ENCODE results near the gene RFX1. TPM values are rescaled to one million over a fixed set of nuclear protein-coding genes. Genes with fewer than 3 reads are reported as not detected.

Gene RFX1
- total RNA-seq, 1 donor from 2014 or later = 3.3 TPM

GRCh38 chr19:14006766-14007562, 844 bp upstream of the RFX1 start:
- H3K27ac ChIP-seq = peak overlapping the region; percentile 96 to 100
- no peaks in the 10 kb centered on the region for H3K27me3 ChIP-seq
- TF ChIP-seq CTCF (IDR thresholded peaks at IDR 0.05) = peak in 1 of 3 experiments; percentile 16
- intact Hi-C loops (cut with DNase I) = loop anchor here (1.0 to 10.0 kb wide), 8 partner anchors 55 to 1212 kb away; partner anchors contain the start of genes ASF1B, BRME1, CALR and CC2D1A
- no peaks in the 10 kb centered on the region for H3K36me3 ChIP-seq
- no peaks in the 10 kb centered on the region for H3K9me3 ChIP-seq
- peak overlapping the region; percentile 76 to 88 for H3K4me3 ChIP-seq
- no peak for DNase-seq (ENCODE audit: low spot score in 2 of 2)
- peaks cover 16 to 23% of the 10 kb centered on the region in 2 donors for H3K4me1 ChIP-seq

- TF ChIP-seq CTCF (IDR thresholded peaks at IDR 0.05) = no peak
- Histone ChIP-seq H3K9me3 (no peaks in the 10 kb centered on the region), H3K27me3 (no peaks in the 10 kb centered on the region), H3K4me1 (peaks cover 16 to 23% of the 10 kb centered on the region in 2 donors), H3K27ac (peak overlapping the region; percentile 100), H3K4me3 (peak overlapping the region; percentile 99 to 100), H3K36me3 (no peaks in the 10 kb centered on the region)
- intact Hi-C loops (cut with DNase I) = loop anchor here (1.0 to 10.0 kb wide), 10 partner anchors 27 to 1211 kb away; partner anchors contain the start of genes ASF1B, BRME1, CALR and CC2D1A
- DNase-seq (ENCODE audit: low spot score in 2 of 2) = peak; percentile 66 to 94
These were observed 603 bp downstream of the RFX1 start for GRCh38 chr19:14005349-14006084.

GRCh38 chr19:14004619-14005348, 1.3 kb downstream of the RFX1 start:
- intact Hi-C loops (cut with DNase I) = loop anchor here (2.0 to 10.0 kb wide), 7 partner anchors 26 to 1210 kb away; partner anchors contain the start of genes CALR, FARSA, IER2 and JUNB
- H3K4me3 ChIP-seq = peak overlapping the region; percentile 99 to 100
- peak overlapping the region; percentile 100 for H3K27ac ChIP-seq
- no peaks in the 10 kb centered on the region for H3K9me3 ChIP-seq
- peaks cover 16 to 23% of the 10 kb centered on the region in 2 donors for H3K4me1 ChIP-seq
- TF ChIP-seq CTCF (IDR thresholded peaks at IDR 0.05) = no peak
- no peaks in the 10 kb centered on the region for H3K27me3 ChIP-seq
- H3K36me3 ChIP-seq = no peaks in the 10 kb centered on the region
- peak; percentile 62 to 86 for DNase-seq (ENCODE audit: low spot score in 2 of 2)

GRCh38 chr19:14003251-14004055, 2.7 kb downstream of the RFX1 start:
- no peaks in the 10 kb centered on the region for H3K36me3 ChIP-seq
- peak overlapping the region; percentile 100 for H3K27ac ChIP-seq
- H3K9me3 ChIP-seq = no peaks in the 10 kb centered on the region
- H3K27me3 ChIP-seq = no peaks in the 10 kb centered on the region
- peaks cover 16 to 23% of the 10 kb centered on the region in 2 donors for H3K4me1 ChIP-seq
- intact Hi-C loops (cut with DNase I) = loop anchor here (2.0 to 10.0 kb wide), 5 partner anchors 25 to 1209 kb away; partner anchors contain the start of genes CALR, FARSA, IER2 and JUNB
- DNase-seq (ENCODE audit: low spot score in 2 of 2) = no peak
- no peak for TF ChIP-seq CTCF (IDR thresholded peaks at IDR 0.05)
- no peak overlapping the region for H3K4me3 ChIP-seq
